GM23338 (cell line): Measurements from ENCODE around the gene CHRNA4. TPM values are rescaled to one million over a fixed set of nuclear protein-coding genes. Genes with fewer than 3 reads are reported as not detected.

Experiments used
- ATAC-seq: fragments of 200-7000 bp; cut with Tn5 transposase; 3 replicates; pipeline ENCODE4 v1.9.1; 2020
- DNase-seq: peaks from one replicate; pipeline ENCODE4 v3.0.0-alpha.2; 2015; ENCODE audit warnings: low spot score
- H2AFZ ChIP-seq: fragments of 200-600 bp; sonication (generic); 2 replicates; pipeline ENCODE4 v1.8.0; 2016; ENCODE audit warnings: antibody characterized with exemption, mild to moderate bottlenecking, moderate library complexity
- H3F3A ChIP-seq: fragments of 200-600 bp; sonication (generic); replicated peaks from 2 replicates; pipeline ENCODE4 v1.8.0; 2017; ENCODE audit warnings: antibody characterized with exemption, mixed run types, low read depth
- H3K27ac ChIP-seq: fragments of 200-600 bp; sonication (generic); 2 replicates; pipeline ENCODE4 v1.6.1; 2016; ENCODE audit warnings: low read depth
- H3K27me3 ChIP-seq: fragments of 200-600 bp; sonication (generic); 2 replicates; pipeline ENCODE4 v1.8.0; 2016; ENCODE audit warnings: mild to moderate bottlenecking, mixed run types, moderate library complexity; ENCODE audit not compliant: insufficient read depth
- H3K36me3 ChIP-seq: fragments of 200-600 bp; sonication (generic); 2 replicates; pipeline ENCODE4 v1.8.0; 2016; ENCODE audit warnings: mild to moderate bottlenecking; ENCODE audit not compliant: insufficient read depth
- H3K4me1 ChIP-seq: fragments of 200-600 bp; sonication (generic); 2 replicates; pipeline ENCODE4 v1.8.0; 2016; ENCODE audit warnings: mild to moderate bottlenecking, moderate library complexity; ENCODE audit not compliant: insufficient read depth
- H3K4me2 ChIP-seq: fragments of 200-600 bp; sonication (generic); 2 replicates; pipeline ENCODE4 v1.7.1; 2017; ENCODE audit warnings: mixed run types
- H3K4me3 ChIP-seq: fragments of 200-600 bp; sonication (generic); 2 replicates; pipeline ENCODE4 v1.6.1; 2016; ENCODE audit warnings: mixed run types
- H3K79me2 ChIP-seq: fragments of 200-600 bp; sonication (generic); replicated peaks from 2 replicates; pipeline ENCODE4 v1.8.0; 2017; ENCODE audit warnings: mild to moderate bottlenecking; ENCODE audit not compliant: insufficient read depth
- H3K9me2 ChIP-seq: fragments of 200-600 bp; sonication (generic); 2 replicates; pipeline ENCODE4 v1.8.0; 2017; ENCODE audit not compliant: insufficient read depth
- H4K20me1 ChIP-seq: fragments of 200-600 bp; sonication (generic); replicated peaks from 2 replicates; pipeline ENCODE4 v1.8.0; 2017; ENCODE audit warnings: mild to moderate bottlenecking; ENCODE audit not compliant: insufficient read depth
- H3K27ac Mint-ChIP-seq: 2 replicates; pipeline ENCODE4 v1.8.0; 2020; ENCODE audit warnings: inconsistent platforms, mild to moderate bottlenecking, moderate library complexity, mixed read lengths
- H3K27me3 Mint-ChIP-seq: 3 replicates; pipeline ENCODE4 v1.8.0; 2022; ENCODE audit warnings: low read depth, mild to moderate bottlenecking, moderate library complexity, mixed read lengths, inconsistent platforms; ENCODE audit not compliant: insufficient read depth, poor library complexity
- H3K36me3 Mint-ChIP-seq: 3 replicates; pipeline ENCODE4 v1.8.0; 2021; ENCODE audit warnings: low read depth, mild to moderate bottlenecking, inconsistent platforms, moderate library complexity, mixed read lengths
- H3K4me1 Mint-ChIP-seq: 3 replicates; pipeline ENCODE4 v1.8.0; 2020; ENCODE audit warnings: mild to moderate bottlenecking, inconsistent platforms, mixed read lengths
- H3K4me3 Mint-ChIP-seq: 3 replicates; pipeline ENCODE4 v1.8.0; 2021; ENCODE audit warnings: moderate library complexity, mild to moderate bottlenecking, inconsistent platforms, mixed read lengths
- H3K9me3 Mint-ChIP-seq: 3 replicates; pipeline ENCODE4 v1.8.0; 2020; ENCODE audit warnings: moderate library complexity, mild to moderate bottlenecking, inconsistent platforms, mixed read lengths
- CREB1 ChIP-seq: fragments of 250-450 bp; sonication (Bioruptor Pico); IDR thresholded peaks from 2 replicates; pipeline ENCODE4 v1.5.0; 2020; ENCODE audit warnings: low read depth, mild to moderate bottlenecking, moderate library complexity
- EZH2 ChIP-seq: fragments of 200-600 bp; sonication (generic); IDR thresholded peaks from one replicate; pipeline ENCODE4 v1.8.0; 2017; ENCODE audit warnings: antibody characterized with exemption, mild to moderate bottlenecking, low read depth; ENCODE audit not compliant: unreplicated experiment
- EZH2phosphoT487 ChIP-seq: fragments of 200-600 bp; sonication (generic); IDR thresholded peaks from one replicate; pipeline ENCODE4 v1.8.1; 2018; ENCODE audit warnings: antibody characterized with exemption; ENCODE audit not compliant: unreplicated experiment
- JUNB ChIP-seq: IDR thresholded peaks from one replicate; pipeline ENCODE4 v1.6.1; 2016; ENCODE audit warnings: antibody characterized with exemption; ENCODE audit not compliant: unreplicated experiment
- NANOG ChIP-seq: IDR thresholded peaks from 2 replicates; pipeline ENCODE4 v1.6.1; 2016; ENCODE audit warnings: antibody characterized with exemption, borderline replicate concordance
- POLR2AphosphoS5 ChIP-seq: IDR thresholded peaks from 2 replicates; pipeline ENCODE4 v1.6.1; 2016; ENCODE audit warnings: antibody characterized with exemption, low read depth
- STAT1 ChIP-seq: IDR thresholded peaks from one replicate; pipeline ENCODE4 v1.6.1; 2016; ENCODE audit warnings: antibody characterized with exemption; ENCODE audit not compliant: unreplicated experiment
- ZNF114 ChIP-seq: fragments of 250-450 bp; sonication (Bioruptor Pico); IDR thresholded peaks from 2 replicates; pipeline ENCODE4 v1.5.0; 2020; ENCODE audit warnings: mild to moderate bottlenecking, moderate library complexity
- ZNF331 ChIP-seq: fragments of 250-450 bp; sonication (Bioruptor Pico); IDR thresholded peaks from 2 replicates; pipeline ENCODE4 v1.5.0; 2020; ENCODE audit warnings: low read depth, mild to moderate bottlenecking, moderate library complexity
- polyA plus RNA-seq: library from polyadenylated mRNA; unstranded; fragments of >200 nt; fragmentation: Nextera tagmentation; extraction: Ambion mirVana; gene quantifications from 2 replicates; pipeline ENCODE4 v1.2.1, GENCODE V29; 2016
- total RNA-seq: library from RNA; depleted of rRNA; stranded (reverse); fragments of >200 nt; shearing (Covaris generic); gene quantifications from 2 replicates; pipeline ENCODE4 v1.2.3, GENCODE V29; 2014
- TF ChIP-seq, protein P1 (sequence below): fragments of 250-450 bp; sonication (Bioruptor Pico); IDR thresholded peaks from 2 replicates; pipeline ENCODE4 v1.5.0; 2020; ENCODE audit warnings: mild to moderate bottlenecking, moderate library complexity
- TF ChIP-seq, protein P2 (sequence below): IDR thresholded peaks from one replicate; pipeline ENCODE4 v1.6.1; 2018; ENCODE audit warnings: antibody characterized with exemption; ENCODE audit not compliant: unreplicated experiment
- TF ChIP-seq, protein P3 (sequence below), 2 experiments: fragments of 200-600 bp in 1 of 2; sonication (generic) in 1 of 2; conservative IDR thresholded peaks; 2 replicates each; pipeline versions ENCODE4 v1.5.1 to v1.6.1; 2016 to 2017; ENCODE audit warnings: antibody characterized with exemption in 2 of 2, low read depth in 2 of 2, mild to moderate bottlenecking in 2 of 2, moderate library complexity in 1 of 2
- TF ChIP-seq, protein P4 (sequence below): IDR thresholded peaks from 2 replicates; pipeline ENCODE4 v1.6.1; 2016; ENCODE audit warnings: antibody characterized with exemption

CHRNA4 gene
- total and polyA plus RNA-seq, 2 experiments from 2014 or later = 2.7 to 3.9 TPM

GRCh38 chr20:63313349-63314014 lies 47.7 kb downstream of the CHRNA4 start:
- H3K4me1 Mint-ChIP-seq = peaks cover 4% of the 10 kb centered on the region; the same call in 1 of the 3 replicates
- H3K4me3 Mint-ChIP-seq = no peak overlapping the region
- no peaks in the 10 kb centered on the region for H4K20me1 ChIP-seq
- ATAC-seq = no peak
- no peak overlapping the region for H2AFZ ChIP-seq
- TF ChIP-seq ZNF114 (CRISPR knock-in tag) = no peak
- TF ChIP-seq ZNF331 (CRISPR knock-in tag) = no peak
- TF ChIP-seq, protein P1, sequence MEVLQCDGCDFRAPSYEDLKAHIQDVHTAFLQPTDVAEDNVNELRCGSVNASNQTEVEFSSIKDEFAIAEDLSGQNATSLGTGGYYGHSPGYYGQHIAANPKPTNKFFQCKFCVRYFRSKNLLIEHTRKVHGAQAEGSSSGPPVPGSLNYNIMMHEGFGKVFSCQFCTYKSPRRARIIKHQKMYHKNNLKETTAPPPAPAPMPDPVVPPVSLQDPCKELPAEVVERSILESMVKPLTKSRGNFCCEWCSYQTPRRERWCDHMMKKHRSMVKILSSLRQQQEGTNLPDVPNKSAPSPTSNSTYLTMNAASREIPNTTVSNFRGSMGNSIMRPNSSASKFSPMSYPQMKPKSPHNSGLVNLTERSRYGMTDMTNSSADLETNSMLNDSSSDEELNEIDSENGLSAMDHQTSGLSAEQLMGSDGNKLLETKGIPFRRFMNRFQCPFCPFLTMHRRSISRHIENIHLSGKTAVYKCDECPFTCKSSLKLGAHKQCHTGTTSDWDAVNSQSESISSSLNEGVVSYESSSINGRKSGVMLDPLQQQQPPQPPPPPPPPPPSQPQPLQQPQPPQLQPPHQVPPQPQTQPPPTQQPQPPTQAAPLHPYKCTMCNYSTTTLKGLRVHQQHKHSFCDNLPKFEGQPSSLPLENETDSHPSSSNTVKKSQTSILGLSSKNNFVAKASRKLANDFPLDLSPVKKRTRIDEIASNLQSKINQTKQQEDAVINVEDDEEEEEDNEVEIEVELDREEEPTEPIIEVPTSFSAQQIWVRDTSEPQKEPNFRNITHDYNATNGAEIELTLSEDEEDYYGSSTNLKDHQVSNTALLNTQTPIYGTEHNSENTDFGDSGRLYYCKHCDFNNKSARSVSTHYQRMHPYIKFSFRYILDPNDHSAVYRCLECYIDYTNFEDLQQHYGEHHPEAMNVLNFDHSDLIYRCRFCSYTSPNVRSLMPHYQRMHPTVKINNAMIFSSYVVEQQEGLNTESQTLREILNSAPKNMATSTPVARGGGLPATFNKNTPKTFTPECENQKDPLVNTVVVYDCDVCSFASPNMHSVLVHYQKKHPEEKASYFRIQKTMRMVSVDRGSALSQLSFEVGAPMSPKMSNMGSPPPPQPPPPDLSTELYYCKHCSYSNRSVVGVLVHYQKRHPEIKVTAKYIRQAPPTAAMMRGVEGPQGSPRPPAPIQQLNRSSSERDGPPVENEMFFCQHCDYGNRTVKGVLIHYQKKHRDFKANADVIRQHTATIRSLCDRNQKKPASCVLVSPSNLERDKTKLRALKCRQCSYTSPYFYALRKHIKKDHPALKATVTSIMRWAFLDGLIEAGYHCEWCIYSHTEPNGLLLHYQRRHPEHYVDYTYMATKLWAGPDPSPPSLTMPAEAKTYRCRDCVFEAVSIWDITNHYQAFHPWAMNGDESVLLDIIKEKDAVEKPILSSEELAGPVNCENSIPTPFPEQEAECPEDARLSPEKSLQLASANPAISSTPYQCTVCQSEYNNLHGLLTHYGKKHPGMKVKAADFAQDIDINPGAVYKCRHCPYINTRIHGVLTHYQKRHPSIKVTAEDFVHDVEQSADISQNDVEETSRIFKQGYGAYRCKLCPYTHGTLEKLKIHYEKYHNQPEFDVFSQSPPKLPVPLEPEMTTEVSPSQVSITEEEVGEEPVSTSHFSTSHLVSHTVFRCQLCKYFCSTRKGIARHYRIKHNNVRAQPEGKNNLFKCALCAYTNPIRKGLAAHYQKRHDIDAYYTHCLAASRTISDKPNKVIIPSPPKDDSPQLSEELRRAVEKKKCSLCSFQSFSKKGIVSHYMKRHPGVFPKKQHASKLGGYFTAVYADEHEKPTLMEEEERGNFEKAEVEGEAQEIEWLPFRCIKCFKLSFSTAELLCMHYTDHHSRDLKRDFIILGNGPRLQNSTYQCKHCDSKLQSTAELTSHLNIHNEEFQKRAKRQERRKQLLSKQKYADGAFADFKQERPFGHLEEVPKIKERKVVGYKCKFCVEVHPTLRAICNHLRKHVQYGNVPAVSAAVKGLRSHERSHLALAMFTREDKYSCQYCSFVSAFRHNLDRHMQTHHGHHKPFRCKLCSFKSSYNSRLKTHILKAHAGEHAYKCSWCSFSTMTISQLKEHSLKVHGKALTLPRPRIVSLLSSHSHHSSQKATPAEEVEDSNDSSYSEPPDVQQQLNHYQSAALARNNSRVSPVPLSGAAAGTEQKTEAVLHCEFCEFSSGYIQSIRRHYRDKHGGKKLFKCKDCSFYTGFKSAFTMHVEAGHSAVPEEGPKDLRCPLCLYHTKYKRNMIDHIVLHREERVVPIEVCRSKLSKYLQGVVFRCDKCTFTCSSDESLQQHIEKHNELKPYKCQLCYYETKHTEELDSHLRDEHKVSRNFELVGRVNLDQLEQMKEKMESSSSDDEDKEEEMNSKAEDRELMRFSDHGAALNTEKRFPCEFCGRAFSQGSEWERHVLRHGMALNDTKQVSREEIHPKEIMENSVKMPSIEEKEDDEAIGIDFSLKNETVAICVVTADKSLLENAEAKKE (CRISPR knock-in tag) = no peak
- TF ChIP-seq, protein P2, sequence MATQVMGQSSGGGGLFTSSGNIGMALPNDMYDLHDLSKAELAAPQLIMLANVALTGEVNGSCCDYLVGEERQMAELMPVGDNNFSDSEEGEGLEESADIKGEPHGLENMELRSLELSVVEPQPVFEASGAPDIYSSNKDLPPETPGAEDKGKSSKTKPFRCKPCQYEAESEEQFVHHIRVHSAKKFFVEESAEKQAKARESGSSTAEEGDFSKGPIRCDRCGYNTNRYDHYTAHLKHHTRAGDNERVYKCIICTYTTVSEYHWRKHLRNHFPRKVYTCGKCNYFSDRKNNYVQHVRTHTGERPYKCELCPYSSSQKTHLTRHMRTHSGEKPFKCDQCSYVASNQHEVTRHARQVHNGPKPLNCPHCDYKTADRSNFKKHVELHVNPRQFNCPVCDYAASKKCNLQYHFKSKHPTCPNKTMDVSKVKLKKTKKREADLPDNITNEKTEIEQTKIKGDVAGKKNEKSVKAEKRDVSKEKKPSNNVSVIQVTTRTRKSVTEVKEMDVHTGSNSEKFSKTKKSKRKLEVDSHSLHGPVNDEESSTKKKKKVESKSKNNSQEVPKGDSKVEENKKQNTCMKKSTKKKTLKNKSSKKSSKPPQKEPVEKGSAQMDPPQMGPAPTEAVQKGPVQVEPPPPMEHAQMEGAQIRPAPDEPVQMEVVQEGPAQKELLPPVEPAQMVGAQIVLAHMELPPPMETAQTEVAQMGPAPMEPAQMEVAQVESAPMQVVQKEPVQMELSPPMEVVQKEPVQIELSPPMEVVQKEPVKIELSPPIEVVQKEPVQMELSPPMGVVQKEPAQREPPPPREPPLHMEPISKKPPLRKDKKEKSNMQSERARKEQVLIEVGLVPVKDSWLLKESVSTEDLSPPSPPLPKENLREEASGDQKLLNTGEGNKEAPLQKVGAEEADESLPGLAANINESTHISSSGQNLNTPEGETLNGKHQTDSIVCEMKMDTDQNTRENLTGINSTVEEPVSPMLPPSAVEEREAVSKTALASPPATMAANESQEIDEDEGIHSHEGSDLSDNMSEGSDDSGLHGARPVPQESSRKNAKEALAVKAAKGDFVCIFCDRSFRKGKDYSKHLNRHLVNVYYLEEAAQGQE = no peak
- no peak for TF ChIP-seq NANOG
- TF ChIP-seq POLR2AphosphoS5 = no peak
- TF ChIP-seq EZH2phosphoT487 = no peak
- TF ChIP-seq, protein P3, sequence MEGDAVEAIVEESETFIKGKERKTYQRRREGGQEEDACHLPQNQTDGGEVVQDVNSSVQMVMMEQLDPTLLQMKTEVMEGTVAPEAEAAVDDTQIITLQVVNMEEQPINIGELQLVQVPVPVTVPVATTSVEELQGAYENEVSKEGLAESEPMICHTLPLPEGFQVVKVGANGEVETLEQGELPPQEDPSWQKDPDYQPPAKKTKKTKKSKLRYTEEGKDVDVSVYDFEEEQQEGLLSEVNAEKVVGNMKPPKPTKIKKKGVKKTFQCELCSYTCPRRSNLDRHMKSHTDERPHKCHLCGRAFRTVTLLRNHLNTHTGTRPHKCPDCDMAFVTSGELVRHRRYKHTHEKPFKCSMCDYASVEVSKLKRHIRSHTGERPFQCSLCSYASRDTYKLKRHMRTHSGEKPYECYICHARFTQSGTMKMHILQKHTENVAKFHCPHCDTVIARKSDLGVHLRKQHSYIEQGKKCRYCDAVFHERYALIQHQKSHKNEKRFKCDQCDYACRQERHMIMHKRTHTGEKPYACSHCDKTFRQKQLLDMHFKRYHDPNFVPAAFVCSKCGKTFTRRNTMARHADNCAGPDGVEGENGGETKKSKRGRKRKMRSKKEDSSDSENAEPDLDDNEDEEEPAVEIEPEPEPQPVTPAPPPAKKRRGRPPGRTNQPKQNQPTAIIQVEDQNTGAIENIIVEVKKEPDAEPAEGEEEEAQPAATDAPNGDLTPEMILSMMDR (conservative IDR thresholded peaks at IDR 0.05; ENCODE audit: low read depth in 2 of 2) = no peak
- no peak for TF ChIP-seq JUNB
- no peak for TF ChIP-seq CREB1
- no peak for TF ChIP-seq EZH2
- TF ChIP-seq STAT1 = no peak
- TF ChIP-seq, protein P4, sequence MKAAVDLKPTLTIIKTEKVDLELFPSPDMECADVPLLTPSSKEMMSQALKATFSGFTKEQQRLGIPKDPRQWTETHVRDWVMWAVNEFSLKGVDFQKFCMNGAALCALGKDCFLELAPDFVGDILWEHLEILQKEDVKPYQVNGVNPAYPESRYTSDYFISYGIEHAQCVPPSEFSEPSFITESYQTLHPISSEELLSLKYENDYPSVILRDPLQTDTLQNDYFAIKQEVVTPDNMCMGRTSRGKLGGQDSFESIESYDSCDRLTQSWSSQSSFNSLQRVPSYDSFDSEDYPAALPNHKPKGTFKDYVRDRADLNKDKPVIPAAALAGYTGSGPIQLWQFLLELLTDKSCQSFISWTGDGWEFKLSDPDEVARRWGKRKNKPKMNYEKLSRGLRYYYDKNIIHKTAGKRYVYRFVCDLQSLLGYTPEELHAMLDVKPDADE = no peak
- H3K79me2 ChIP-seq = no peaks in the 10 kb centered on the region
- H3K4me2 ChIP-seq = no peak overlapping the region
- no peaks in the 10 kb centered on the region for H3K27me3 Mint-ChIP-seq
- no peak overlapping the region for H3K27ac ChIP-seq
- H3K9me3 Mint-ChIP-seq = no peaks in the 10 kb centered on the region
- H3K4me1 ChIP-seq = no peaks in the 10 kb centered on the region
- H3F3A ChIP-seq = no peaks in the 10 kb centered on the region
- H3K9me2 ChIP-seq = no peaks in the 10 kb centered on the region
- H3K36me3 ChIP-seq = no peaks in the 10 kb centered on the region
- H3K27me3 ChIP-seq = no peaks in the 10 kb centered on the region
- no peak for DNase-seq
- H3K36me3 Mint-ChIP-seq = no peaks in the 10 kb centered on the region
- H3K27ac Mint-ChIP-seq = no peak overlapping the region
- H3K4me3 ChIP-seq = no peak overlapping the region
